ENCODE data around the gene FGG. TPM values are rescaled to one million over a fixed set of nuclear protein-coding genes. Genes with fewer than 3 reads are reported as not detected.

FGG gene
- polyA plus RNA-seq, 1 donor (not counting 4 experiments of a cell fraction or from before 2014, with no cell fraction given) = 0.17 TPM

DNA sequence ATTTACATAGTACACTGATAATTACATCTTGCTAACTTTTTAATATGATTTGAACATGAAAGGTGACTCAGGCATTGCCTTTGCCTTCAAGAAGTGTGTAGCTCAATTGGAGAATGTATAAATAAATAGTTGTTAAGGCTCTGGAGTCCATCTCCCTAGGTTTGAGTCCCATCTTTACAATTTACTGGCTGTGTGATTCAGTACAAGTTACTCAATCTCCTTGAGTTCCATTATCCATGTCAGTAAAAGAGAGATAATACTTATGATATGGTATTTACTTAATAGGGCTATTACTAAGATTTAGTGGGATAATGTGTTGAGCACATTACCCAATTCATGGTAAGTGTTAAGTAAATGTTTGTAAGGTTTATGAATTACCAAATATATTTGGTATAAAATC, 1.9 kb upstream of the FGG start:
- dilution Hi-C loops (cut with MboI; ENCODE audit: extremely low pct_ligation_motif_present, low sequenced_read_pairs) = no loop called here
- Histone ChIP-seq H3K27ac (ENCODE audit: control insufficient read depth, insufficient read depth, low read length) (no peak overlapping the region), H3K4me2 (ENCODE audit: control insufficient read depth, extremely low read depth, insufficient read depth, low read depth, low read length) (no peak overlapping the region)

GRCh38 chr4:154611833-154612232, 623 bp downstream of the FGG start:
- H3K9me1 ChIP-seq (ENCODE audit: control insufficient read depth, extremely low read depth, insufficient read depth, low read length) = no peaks in the 10 kb centered on the region
- TF ChIP-seq, protein P1, sequence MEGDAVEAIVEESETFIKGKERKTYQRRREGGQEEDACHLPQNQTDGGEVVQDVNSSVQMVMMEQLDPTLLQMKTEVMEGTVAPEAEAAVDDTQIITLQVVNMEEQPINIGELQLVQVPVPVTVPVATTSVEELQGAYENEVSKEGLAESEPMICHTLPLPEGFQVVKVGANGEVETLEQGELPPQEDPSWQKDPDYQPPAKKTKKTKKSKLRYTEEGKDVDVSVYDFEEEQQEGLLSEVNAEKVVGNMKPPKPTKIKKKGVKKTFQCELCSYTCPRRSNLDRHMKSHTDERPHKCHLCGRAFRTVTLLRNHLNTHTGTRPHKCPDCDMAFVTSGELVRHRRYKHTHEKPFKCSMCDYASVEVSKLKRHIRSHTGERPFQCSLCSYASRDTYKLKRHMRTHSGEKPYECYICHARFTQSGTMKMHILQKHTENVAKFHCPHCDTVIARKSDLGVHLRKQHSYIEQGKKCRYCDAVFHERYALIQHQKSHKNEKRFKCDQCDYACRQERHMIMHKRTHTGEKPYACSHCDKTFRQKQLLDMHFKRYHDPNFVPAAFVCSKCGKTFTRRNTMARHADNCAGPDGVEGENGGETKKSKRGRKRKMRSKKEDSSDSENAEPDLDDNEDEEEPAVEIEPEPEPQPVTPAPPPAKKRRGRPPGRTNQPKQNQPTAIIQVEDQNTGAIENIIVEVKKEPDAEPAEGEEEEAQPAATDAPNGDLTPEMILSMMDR (optimal IDR thresholded peaks at IDR 0.05 in 1 of 3, IDR thresholded peaks at IDR 0.05 in 1 of 3, conservative IDR thresholded peaks at IDR 0.05 in 1 of 3; ENCODE audit: extremely low read depth in 1 of 3, insufficient read depth in 2 of 3, low read length in 3 of 3) = no peak
- TF ChIP-seq EZH2 (IDR thresholded peaks at IDR 0.05; ENCODE audit: low read length) = no peak
- FAIRE-seq = no peak
- no peaks in the 10 kb centered on the region for H4K20me1 ChIP-seq (ENCODE audit: control insufficient read depth, extremely low read depth, insufficient read depth, low read length)
- peaks cover 3% of the 10 kb centered on the region for H3K27me3 ChIP-seq (ENCODE audit: control insufficient read depth, extremely low read depth, insufficient read depth, low read length)
- H3K79me2 ChIP-seq (ENCODE audit: control insufficient read depth, insufficient read depth, low read length) = no peaks in the 10 kb centered on the region
- no peak overlapping the region for H2AFZ ChIP-seq (ENCODE audit: control insufficient read depth, low read length)
- dilution Hi-C loops (cut with MboI; ENCODE audit: extremely low pct_ligation_motif_present, low sequenced_read_pairs) = no loop called here
- no peaks in the 10 kb centered on the region for H3K4me1 ChIP-seq (ENCODE audit: control insufficient read depth, extremely low read depth, insufficient read depth, low read length)
- no peaks in the 10 kb centered on the region for H3K9me3 ChIP-seq (ENCODE audit: control insufficient read depth, low read depth, low read length)
- no peak overlapping the region for H3K4me2 ChIP-seq (ENCODE audit: control insufficient read depth, extremely low read depth, insufficient read depth, low read depth, low read length)
- H3K4me3 ChIP-seq (ENCODE audit: control insufficient read depth in 2 of 3, extremely low read depth in 1 of 3, insufficient read depth in 2 of 3, low read depth in 1 of 3, low read length in 3 of 3) = no peak overlapping the region
- H3K36me3 ChIP-seq (ENCODE audit: control insufficient read depth in 2 of 2, extremely low read depth in 1 of 2, insufficient read depth in 2 of 2, low read length in 2 of 2) = no peaks in the 10 kb centered on the region
- H3K27ac ChIP-seq (ENCODE audit: control insufficient read depth, insufficient read depth, low read length) = no peak overlapping the region
- DNase-seq (ENCODE audit: low read depth, low spot score) = no peak
- H3K9ac ChIP-seq (ENCODE audit: control insufficient read depth, extremely low read depth, insufficient read depth, low read length) = no peak overlapping the region

More for the DNA sequence above, 1.9 kb upstream of the FGG start:
- no peak overlapping the region for H3K4me3 ChIP-seq (ENCODE audit: control insufficient read depth in 2 of 3, extremely low read depth in 1 of 3, insufficient read depth in 2 of 3, low read depth in 1 of 3, low read length in 3 of 3)
- FAIRE-seq (no peak), DNase-seq (ENCODE audit: low read depth, low spot score) (no peak)
- H3K27me3 ChIP-seq (ENCODE audit: control insufficient read depth, extremely low read depth, insufficient read depth, low read length) = peaks cover 3% of the 10 kb centered on the region
- H3K9ac ChIP-seq (ENCODE audit: control insufficient read depth, extremely low read depth, insufficient read depth, low read length) = no peak overlapping the region
- H3K79me2 ChIP-seq (ENCODE audit: control insufficient read depth, insufficient read depth, low read length) = no peaks in the 10 kb centered on the region
- H3K9me1 ChIP-seq (ENCODE audit: control insufficient read depth, extremely low read depth, insufficient read depth, low read length) = no peaks in the 10 kb centered on the region
- no peak for TF ChIP-seq EZH2 (IDR thresholded peaks at IDR 0.05; ENCODE audit: low read length)
- TF ChIP-seq, protein P1 (optimal IDR thresholded peaks at IDR 0.05 in 1 of 3, IDR thresholded peaks at IDR 0.05 in 1 of 3, conservative IDR thresholded peaks at IDR 0.05 in 1 of 3; ENCODE audit: extremely low read depth in 1 of 3, insufficient read depth in 2 of 3, low read length in 3 of 3) = no peak
- H3K4me1 ChIP-seq (ENCODE audit: control insufficient read depth, extremely low read depth, insufficient read depth, low read length) = no peaks in the 10 kb centered on the region
- H2AFZ ChIP-seq (ENCODE audit: control insufficient read depth, low read length) = no peak overlapping the region
- H3K36me3 ChIP-seq (ENCODE audit: control insufficient read depth in 2 of 2, extremely low read depth in 1 of 2, insufficient read depth in 2 of 2, low read length in 2 of 2) = no peaks in the 10 kb centered on the region
- H3K9me3 ChIP-seq (ENCODE audit: control insufficient read depth, low read depth, low read length) = no peaks in the 10 kb centered on the region
- no peaks in the 10 kb centered on the region for H4K20me1 ChIP-seq (ENCODE audit: control insufficient read depth, extremely low read depth, insufficient read depth, low read length)
